Immature natural killer cell (primary cell): ENCODE results near the gene MYRF. TPM values are rescaled to one million over a fixed set of nuclear protein-coding genes. Genes with fewer than 3 reads are reported as not detected.
A peak's percentile ranks its signal among the peaks of the same experiment; 100 is the strongest.

Source experiments
- DNase-seq, 3 donors: peaks; one replicate each; pipeline ENCODE4 v3.0.0; 2022; ENCODE audit warnings: mixed read lengths in 1 of 3
- H3K27ac Mint-ChIP-seq, 6 donors: one replicate each; pipeline ENCODE4 v1.8.0; 2020; ENCODE audit warnings: mixed read lengths in 6 of 6, mild to moderate bottlenecking in 5 of 6, inconsistent platforms in 4 of 6, moderate library complexity in 3 of 6
- H3K27me3 Mint-ChIP-seq, 3 donors: one replicate each; pipeline ENCODE4 v1.8.0; 2020 to 2021; ENCODE audit warnings: low read depth in 3 of 3, mild to moderate bottlenecking in 3 of 3, mixed read lengths in 3 of 3, moderate library complexity in 3 of 3, inconsistent platforms in 1 of 3
- H3K36me3 Mint-ChIP-seq, 3 donors: one replicate each; pipeline ENCODE4 v1.8.0; 2020; ENCODE audit warnings: mixed read lengths in 3 of 3, inconsistent platforms in 2 of 3, mild to moderate bottlenecking in 2 of 3
- H3K4me1 Mint-ChIP-seq, 2 donors: one replicate each; pipeline ENCODE4 v1.8.0; 2020; ENCODE audit warnings: inconsistent platforms in 2 of 2, mild to moderate bottlenecking in 2 of 2, mixed read lengths in 2 of 2, moderate library complexity in 1 of 2
- H3K4me3 Mint-ChIP-seq, 5 donors: one replicate each; pipeline ENCODE4 v1.8.0; 2020; ENCODE audit warnings: mild to moderate bottlenecking in 5 of 5, mixed read lengths in 5 of 5, inconsistent platforms in 3 of 5, moderate library complexity in 3 of 5
- H3K9me3 Mint-ChIP-seq, 6 donors: one replicate each; pipeline ENCODE4 v1.8.0; 2020; ENCODE audit warnings: mild to moderate bottlenecking in 6 of 6, mixed read lengths in 6 of 6, inconsistent platforms in 4 of 6, moderate library complexity in 3 of 6
- polyA plus RNA-seq, 3 donors: library from polyadenylated mRNA; unstranded; fragments of 300-500 nt; fragmentation: Illumina TruSeq; gene quantifications; one replicate each; pipeline ENCODE4 v1.2.3, GENCODE V29; 2021

The MYRF gene
- polyA plus RNA-seq, 3 donors from 2014 or later = 0.43 to 2.4 TPM; not detected in 1

DNA sequence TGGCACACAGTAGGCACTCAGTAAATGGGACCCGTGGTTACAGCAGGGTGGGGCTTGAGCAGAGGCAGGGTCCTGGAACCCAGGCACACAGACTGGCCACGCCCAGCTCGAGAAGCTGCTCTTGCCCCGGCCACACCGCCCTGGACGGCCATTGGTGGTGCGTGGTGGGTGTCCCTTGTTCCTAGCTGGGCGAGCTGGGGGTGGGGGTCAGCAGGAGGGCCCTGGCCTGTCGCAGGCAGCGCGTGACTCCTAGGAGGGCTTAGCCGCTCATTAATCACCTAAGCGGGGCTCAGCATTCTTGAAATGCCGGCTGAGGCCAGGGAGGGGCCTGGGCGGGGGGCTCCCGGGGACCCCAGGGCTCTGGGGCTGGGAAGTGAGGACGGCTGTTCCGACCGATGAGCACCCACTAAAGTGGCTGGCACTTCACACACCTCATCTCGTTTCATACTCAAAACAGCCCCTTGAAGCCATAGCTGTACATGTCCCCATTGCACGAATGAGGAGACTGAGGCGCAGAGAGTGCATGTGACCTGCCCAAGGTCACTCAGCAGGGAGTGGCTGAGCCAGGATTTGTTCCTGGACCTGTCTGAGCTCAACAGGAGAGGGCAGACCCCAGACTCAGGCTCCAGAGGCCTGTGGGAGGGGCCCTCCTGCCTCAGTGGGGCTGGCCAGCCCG, 11.6 kb downstream of the MYRF start:
- H3K4me3 Mint-ChIP-seq = no peak overlapping the region
- H3K9me3 Mint-ChIP-seq = no peaks in the 10 kb centered on the region
- H3K4me1 Mint-ChIP-seq = no peaks in the 10 kb centered on the region
- no peaks in the 10 kb centered on the region for H3K36me3 Mint-ChIP-seq
- no peaks in the 10 kb centered on the region for H3K27me3 Mint-ChIP-seq
- H3K27ac Mint-ChIP-seq = no peak overlapping the region
- DNase-seq = no peak

DNA sequence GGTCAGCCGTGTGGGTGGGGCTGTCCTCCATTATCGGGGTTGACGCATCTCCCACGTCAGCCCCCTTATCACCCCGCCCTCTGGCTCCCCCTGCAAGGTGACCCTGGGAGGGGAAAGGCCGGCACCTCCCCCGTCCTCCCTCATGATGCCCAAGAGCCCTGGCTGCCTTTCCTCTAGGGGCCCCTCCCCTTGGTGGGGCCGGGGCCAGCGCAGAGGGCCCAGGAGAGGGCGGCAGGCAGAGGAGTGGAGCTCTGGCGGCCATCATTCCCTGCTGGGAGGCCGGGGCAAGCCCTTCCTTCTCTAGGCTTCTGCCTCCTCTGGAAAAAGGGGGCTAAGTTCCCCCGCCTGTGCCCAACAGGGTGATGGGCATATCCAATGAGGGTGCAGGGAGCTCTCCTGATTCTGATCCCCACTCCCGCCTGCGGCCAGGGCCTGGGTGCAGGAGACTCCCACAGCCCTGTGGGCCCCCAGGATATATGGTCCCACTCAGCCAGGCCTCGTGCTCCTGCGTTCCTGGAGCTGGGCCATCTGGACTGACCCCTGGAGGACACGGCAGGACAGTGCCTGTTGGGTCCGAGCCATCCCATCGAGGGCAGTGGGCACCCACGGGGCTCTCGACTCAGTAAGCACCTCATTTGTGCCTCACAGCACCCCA, 12.3 kb downstream of the MYRF start:
- no peak overlapping the region for H3K4me3 Mint-ChIP-seq
- no peaks in the 10 kb centered on the region for H3K4me1 Mint-ChIP-seq
- no peak overlapping the region for H3K27ac Mint-ChIP-seq
- DNase-seq = no peak
- no peaks in the 10 kb centered on the region for H3K27me3 Mint-ChIP-seq
- H3K36me3 Mint-ChIP-seq = no peaks in the 10 kb centered on the region
- H3K9me3 Mint-ChIP-seq = no peaks in the 10 kb centered on the region

DNA sequence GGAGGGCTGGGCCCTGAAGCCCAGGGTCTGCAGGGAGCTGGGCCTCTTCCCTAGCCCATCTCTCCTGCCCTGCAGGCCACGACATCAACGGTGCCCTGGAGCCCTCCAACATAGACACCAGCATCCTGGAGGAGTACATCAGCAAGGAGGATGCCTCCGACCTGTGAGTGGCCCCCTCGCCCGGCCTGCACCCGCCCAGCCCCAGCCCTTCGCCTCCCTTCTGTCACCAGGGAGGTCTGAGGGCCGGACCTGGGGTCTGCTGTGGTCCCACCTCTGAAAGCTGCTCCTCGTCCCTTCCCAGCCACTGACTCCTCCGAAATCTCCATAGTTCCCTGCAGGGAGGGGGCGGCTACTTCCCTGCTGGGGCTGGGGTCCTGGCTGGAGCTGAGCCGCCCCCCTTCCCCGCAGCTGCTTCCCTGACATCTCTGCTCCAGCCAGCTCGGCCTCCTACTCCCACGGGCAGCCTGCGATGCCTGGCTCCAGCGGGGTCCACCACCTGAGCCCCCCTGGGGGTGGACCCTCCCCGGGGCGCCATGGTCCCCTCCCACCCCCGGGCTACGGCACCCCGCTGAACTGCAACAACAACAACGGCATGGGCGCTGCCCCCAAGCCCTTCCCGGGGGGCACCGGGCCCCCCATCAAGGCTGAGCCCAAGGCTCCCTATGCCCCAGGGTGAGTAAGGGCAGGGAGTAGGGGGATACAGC, 13.3 kb downstream of the MYRF start:
- H3K9me3 Mint-ChIP-seq = no peaks in the 10 kb centered on the region
- no peaks in the 10 kb centered on the region for H3K27me3 Mint-ChIP-seq
- no peak overlapping the region for H3K27ac Mint-ChIP-seq
- DNase-seq = no peak
- H3K36me3 Mint-ChIP-seq = no peaks in the 10 kb centered on the region
- H3K4me3 Mint-ChIP-seq = no peak overlapping the region
- no peaks in the 10 kb centered on the region for H3K4me1 Mint-ChIP-seq

DNA sequence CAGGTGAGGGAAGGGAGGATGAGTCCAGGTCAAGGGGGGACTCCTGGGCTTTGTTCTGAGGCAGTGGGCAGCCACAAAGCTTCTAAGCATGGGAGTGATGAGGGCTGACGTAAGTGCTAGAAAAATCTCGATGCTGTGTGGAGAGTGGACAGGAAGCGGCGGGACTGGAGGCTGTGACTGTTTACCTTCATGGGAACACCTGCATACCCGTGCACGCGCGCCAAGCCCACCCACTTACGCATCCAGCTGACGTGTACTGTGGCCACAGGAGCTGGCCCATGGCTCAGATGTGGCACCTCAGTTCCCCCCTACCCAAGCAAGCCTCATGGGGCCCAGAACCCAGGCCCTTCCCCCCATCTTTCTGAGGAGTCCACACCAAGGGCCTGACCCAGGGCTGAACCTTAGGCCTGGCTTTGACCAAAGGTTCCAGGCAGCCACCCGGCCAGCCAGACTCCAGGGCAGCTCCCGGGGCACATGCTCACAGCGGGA, 14.0 kb downstream of the MYRF start:
- Mint-ChIP-seq H3K4me3 (no peak overlapping the region), H3K4me1 (peaks cover 0 to 2% of the 10 kb centered on the region in 2 donors), H3K36me3 (no peaks in the 10 kb centered on the region), H3K27ac (no peak overlapping the region), H3K27me3 (no peaks in the 10 kb centered on the region), H3K9me3 (no peaks in the 10 kb centered on the region)
- no peak for DNase-seq

DNA sequence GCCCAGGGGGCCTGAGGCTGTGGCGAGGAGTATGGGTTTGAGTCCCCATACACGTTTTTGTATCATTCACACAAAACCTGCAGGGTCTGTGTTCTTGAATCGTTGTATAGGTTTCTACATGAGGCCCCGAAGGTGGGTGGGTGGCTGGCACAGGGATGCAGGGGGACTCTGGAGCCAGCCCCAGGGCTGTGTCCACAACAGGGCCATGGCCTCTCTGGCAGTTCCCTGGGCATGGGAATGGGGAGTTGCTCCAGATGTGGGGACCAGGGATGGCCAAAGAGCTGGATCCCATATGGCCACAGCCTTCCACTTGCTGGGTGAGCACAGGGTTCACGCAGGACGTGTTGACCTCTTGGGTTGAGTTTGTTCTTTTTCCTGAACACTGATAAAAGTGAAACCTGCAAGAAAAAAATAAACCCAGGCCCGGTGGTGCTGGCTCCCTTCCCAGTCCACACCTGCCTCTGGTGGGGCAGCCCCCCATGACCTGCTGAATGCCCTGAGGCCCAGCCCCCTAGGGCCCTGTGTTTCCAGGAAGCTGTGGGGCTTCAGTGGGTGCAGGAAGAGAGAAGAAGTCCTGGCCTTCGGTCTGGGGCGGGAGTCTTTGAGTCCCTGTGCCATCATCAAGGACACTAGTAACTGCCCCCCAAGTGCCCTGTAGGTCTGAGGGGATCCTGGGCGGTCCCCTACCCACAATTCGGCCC, 16.1 kb downstream of the MYRF start:
- H3K36me3 Mint-ChIP-seq = no peaks in the 10 kb centered on the region
- peaks cover 0 to 9% of the 10 kb centered on the region in 2 donors for H3K4me1 Mint-ChIP-seq
- H3K27ac Mint-ChIP-seq = no peak overlapping the region
- H3K4me3 Mint-ChIP-seq = no peak overlapping the region
- no peaks in the 10 kb centered on the region for H3K9me3 Mint-ChIP-seq
- no peak for DNase-seq
- H3K27me3 Mint-ChIP-seq = no peaks in the 10 kb centered on the region

DNA sequence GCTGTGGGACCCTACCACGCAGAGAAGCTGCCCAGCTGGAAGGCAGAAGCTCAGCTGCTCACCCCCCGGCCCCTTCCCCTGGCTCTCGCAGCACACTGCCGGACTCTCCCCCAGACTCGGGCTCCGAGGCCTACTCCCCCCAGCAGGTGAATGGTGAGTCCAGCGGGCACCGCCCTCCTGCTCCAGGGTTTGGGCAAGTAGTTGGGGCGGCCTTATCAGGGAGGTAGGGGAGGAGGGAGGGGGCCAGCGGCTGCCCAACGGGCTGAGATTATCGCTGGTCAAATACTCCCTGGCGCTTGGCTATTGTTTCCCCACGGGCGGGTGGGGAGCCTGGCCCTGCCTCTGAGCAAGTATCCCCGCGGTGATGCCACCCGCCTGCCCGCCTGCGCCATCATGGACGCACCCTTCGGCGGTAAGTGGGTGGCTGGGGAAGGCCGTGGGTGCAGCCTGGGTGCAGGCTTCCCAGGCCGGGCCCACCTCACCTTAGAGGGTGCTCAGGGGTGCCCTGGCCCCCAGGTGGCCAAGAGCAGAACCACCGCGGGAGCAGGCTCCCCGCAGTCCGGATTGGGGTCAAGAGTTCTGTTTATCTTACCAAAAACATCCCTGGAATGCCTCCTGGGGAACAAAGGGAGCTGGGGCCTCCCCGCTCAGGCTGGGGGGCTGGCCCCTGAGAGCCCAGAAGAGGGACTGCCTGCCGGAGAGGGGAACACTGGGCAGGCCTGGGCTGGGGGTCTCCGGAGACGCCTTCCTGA, 16.9 kb downstream of the MYRF start:
- Mint-ChIP-seq H3K4me3 (no peak overlapping the region), H3K27ac (no peak overlapping the region), H3K4me1 (peaks cover 0 to 9% of the 10 kb centered on the region in 2 donors), H3K27me3 (no peaks in the 10 kb centered on the region), H3K36me3 (no peaks in the 10 kb centered on the region), H3K9me3 (no peaks in the 10 kb centered on the region)
- DNase-seq = no peak

DNA sequence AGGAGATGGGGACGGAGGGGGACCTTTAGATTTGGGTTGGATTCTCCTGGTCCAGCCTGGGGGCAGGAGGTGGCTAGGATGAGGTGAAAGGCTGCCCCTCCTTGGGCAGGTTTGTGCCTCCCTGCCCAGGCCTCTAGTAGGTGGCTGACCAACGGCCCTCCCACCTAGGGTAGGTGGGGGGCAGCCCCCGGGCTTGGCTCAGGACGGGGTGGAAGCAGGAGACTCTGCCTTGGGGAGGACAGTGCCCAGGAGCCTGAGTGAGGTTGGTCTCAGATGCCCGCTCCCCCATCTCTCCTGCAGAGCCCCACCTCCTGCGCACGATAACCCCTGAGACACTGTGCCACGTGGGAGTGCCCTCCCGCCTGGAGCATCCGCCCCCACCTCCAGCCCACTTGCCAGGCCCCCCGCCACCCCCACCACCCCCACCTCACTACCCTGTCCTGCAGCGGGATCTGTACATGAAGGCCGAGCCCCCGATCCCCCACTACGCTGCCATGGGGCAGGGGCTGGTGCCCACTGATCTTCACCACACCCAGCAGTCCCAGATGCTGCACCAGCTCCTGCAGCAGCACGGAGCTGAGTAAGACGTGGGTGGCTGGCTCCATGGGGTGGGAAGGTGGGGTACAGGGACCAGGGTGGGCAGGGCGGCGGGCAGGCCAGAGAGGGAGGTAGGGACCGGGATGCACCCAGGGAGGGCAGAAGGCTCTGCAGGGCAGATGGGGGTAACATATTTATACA, 17.7 kb downstream of the MYRF start:
- no peaks in the 10 kb centered on the region for H3K27me3 Mint-ChIP-seq
- H3K36me3 Mint-ChIP-seq = no peaks in the 10 kb centered on the region
- DNase-seq = no peak
- no peak overlapping the region for H3K4me3 Mint-ChIP-seq
- H3K4me1 Mint-ChIP-seq = peaks cover under 1 to 14% of the 10 kb centered on the region in 2 donors
- H3K9me3 Mint-ChIP-seq = no peaks in the 10 kb centered on the region
- no peak overlapping the region for H3K27ac Mint-ChIP-seq

DNA sequence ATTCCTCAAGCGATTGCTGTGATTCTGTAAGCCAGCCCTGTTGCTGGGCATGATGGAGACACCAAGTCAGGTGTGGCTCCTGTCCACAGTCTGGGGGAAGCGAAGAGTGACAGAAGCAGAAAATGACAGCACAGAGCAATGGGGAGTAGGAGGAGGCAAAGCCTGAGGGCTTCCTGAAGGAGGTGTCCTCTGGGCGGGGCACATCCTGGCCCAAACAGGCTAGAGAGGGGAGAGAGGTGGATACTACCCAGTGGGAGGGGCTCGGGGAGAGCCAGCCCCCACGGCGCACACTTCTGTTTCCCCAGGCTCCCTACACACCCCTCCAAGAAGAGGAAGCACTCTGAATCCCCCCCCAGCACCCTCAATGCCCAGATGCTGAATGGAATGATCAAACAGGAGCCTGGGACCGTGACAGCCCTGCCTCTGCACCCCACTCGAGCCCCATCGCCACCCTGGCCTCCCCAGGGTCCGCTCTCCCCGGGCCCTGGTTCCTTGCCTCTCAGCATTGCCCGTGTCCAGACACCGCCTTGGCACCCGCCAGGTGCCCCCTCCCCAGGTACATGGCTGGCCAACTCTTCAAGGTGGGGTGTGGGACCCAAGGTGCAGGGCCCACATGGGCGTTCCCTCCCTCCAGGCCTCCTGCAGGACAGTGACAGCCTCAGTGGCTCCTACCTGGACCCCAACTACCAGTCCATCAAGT, 18.9 kb downstream of the MYRF start:
- Mint-ChIP-seq H3K27me3 (peaks cover 0 to 4% (median 0%) of the 10 kb centered on the region in 3 donors), H3K9me3 (no peaks in the 10 kb centered on the region), H3K27ac (peak overlapping the region in 1 of 6 donors; percentile 49), H3K36me3 (no peaks in the 10 kb centered on the region), H3K4me3 (no peak overlapping the region), H3K4me1 (peaks cover 11 to 23% of the 10 kb centered on the region in 2 donors)
- no peak for DNase-seq

DNA sequence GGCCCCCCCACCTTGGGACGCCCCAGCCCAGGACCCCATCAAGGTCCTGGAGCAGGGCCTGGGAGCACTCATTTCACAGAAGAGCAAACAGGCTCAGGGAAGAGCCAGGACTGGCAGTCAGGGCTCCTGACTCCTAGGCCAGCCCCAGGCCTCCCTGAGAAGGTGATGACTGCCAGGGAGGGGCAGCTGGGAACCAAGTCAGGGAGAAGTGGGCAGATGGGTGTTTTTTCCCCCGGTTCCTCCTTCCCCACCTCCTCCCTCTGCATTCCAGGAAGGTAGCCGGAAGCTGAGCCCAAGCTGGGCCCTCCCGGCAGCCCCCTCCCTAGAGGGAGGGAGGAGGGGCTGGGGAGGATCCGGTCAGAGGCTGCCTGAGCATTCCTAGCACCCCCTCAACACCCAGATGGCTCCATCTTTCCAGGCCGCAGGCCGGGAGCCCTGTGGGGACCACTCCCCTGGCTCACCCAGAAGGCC, 19.6 kb downstream of the MYRF start:
- H3K36me3 Mint-ChIP-seq = no peaks in the 10 kb centered on the region
- H3K4me3 Mint-ChIP-seq = no peak overlapping the region
- no peak overlapping the region for H3K27ac Mint-ChIP-seq
- H3K27me3 Mint-ChIP-seq = peaks cover 0 to 4% (median 0%) of the 10 kb centered on the region in 3 donors
- H3K9me3 Mint-ChIP-seq = no peaks in the 10 kb centered on the region
- peaks cover 18 to 30% of the 10 kb centered on the region in 2 donors for H3K4me1 Mint-ChIP-seq
- no peak for DNase-seq

DNA sequence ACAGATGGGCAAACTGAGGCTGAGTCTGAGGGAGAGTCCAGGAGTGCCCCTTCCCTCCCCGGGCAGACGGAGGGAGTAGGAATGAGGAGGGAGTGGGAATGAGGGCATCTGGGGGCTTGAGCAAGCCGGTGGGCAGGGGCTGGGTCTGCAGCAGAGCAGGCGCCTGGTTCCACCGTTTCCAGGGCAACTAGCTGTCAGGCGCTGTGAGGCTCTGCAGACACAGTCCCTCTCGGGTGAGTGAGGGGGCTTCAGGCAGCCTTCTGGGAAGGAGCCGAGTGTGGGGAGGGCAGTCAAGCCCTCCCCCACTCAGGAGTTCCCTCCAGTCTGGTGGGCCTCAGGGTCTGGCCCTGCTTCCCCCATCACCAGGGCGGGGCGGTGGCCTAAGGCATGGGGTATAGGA, 20.9 kb downstream of the MYRF start:
- Mint-ChIP-seq H3K36me3 (no peaks in the 10 kb centered on the region), H3K4me3 (no peak overlapping the region), H3K4me1 (peaks cover 25 to 39% of the 10 kb centered on the region in 2 donors), H3K27me3 (peaks cover 0 to 4% (median 2%) of the 10 kb centered on the region in 3 donors), H3K27ac (no peak overlapping the region), H3K9me3 (no peaks in the 10 kb centered on the region)
- DNase-seq = no peak

DNA sequence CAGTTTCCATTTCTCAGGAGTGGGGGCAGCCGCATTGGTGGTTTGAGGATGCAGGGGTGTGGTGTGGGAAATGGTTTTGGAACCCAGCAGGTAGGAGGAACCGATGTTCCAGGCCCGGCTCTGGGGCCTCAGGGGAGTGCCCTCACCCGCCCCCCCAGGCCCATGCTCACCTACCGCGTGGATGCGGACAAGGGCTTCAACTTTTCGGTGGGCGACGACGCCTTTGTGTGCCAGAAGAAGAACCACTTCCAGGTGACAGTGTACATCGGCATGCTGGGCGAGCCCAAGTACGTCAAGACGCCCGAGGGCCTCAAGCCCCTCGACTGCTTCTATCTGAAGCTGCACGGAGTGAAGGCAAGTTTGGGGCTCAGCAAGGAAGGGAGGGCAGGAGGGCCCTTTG, 21.4 kb downstream of the MYRF start:
- Mint-ChIP-seq H3K27ac (no peak overlapping the region), H3K4me3 (peak overlapping the region in 1 of 5 donors; percentile 29), H3K36me3 (no peaks in the 10 kb centered on the region), H3K27me3 (peaks cover 0 to 4% (median 2%) of the 10 kb centered on the region in 3 donors), H3K9me3 (no peaks in the 10 kb centered on the region), H3K4me1 (peaks cover 25 to 39% of the 10 kb centered on the region in 2 donors)
- no peak for DNase-seq

DNA sequence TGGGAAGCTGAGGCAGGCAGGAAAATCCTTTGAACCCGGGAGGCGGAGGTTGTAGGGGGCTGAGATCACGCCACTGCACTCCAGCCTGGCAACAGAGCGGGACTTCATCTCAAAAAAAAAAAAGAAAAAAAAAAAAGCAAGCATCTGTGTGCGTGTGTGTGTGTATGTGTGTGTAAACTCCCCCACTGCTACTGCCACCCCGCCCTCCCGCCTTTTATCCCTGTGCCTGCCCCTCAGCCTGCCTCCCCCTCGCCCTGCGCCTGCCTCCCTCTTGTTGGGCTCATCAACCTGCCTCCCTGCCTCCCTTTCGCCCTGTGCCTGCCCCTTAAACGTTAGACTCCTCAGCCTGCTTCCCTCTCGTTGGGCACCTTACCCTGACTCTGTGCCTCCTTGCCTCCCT, 22.0 kb downstream of the MYRF start:
- Mint-ChIP-seq H3K27me3 (peaks cover 0 to 4% (median 2%) of the 10 kb centered on the region in 3 donors), H3K36me3 (no peaks in the 10 kb centered on the region), H3K9me3 (no peaks in the 10 kb centered on the region), H3K27ac (peak overlapping the region in 2 of 6 donors; percentile 60 to 66), H3K4me3 (peak overlapping the region in 1 of 5 donors; percentile 29), H3K4me1 (peaks cover 25 to 39% of the 10 kb centered on the region in 2 donors)
- no peak for DNase-seq
